ENCODE data around the gene LRWD1.
"Not testable (repeated sequence)": the region's sequence is repeated elsewhere in the genome, so short reads cannot be mapped to it uniquely, and the experiment has no call there.

The LRWD1 gene

DNA sequence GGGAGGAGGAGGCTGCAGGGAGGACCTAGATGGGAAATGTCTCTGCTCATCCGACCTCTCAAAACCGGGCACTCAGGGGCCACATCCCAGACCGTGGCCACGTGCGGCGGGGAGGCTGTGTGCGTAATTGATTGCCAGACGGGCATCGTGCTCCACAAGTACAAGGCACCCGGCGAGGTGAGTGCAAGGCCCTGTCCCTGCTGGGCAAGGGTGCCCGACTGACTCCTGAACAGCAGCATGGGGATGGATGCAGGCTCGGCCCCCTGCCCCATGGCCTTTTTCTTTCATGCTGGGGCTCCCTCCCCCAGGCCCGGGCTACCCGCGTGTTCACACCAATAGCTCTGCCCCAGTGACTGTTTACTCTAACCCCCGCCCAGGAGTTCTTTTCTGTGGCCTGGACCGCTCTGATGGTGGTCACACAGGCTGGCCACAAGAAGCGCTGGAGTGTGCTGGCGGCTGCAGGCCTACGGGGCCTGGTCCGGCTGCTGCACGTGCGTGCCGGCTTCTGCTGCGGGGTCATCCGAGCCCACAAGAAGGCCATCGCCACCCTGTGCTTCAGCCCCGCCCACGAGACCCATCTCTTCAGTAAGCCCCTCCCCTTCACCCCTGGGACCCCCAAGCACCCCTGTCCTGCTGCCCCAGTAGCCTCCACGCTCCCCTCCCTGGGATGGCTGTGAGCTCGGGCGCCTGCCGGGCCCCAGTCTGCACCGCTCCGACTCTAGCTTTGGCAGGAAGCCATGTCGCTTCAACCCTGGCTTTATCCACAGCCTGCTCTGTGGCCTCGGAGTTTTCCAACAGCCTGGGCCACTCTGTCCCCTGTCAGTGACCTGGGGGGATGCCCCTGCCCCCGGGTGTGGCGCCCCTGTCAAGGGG lies 3.9 kb downstream of the LRWD1 start:
- no peak for DNase-seq (ENCODE audit: low read depth in 2 of 2)

DNA sequence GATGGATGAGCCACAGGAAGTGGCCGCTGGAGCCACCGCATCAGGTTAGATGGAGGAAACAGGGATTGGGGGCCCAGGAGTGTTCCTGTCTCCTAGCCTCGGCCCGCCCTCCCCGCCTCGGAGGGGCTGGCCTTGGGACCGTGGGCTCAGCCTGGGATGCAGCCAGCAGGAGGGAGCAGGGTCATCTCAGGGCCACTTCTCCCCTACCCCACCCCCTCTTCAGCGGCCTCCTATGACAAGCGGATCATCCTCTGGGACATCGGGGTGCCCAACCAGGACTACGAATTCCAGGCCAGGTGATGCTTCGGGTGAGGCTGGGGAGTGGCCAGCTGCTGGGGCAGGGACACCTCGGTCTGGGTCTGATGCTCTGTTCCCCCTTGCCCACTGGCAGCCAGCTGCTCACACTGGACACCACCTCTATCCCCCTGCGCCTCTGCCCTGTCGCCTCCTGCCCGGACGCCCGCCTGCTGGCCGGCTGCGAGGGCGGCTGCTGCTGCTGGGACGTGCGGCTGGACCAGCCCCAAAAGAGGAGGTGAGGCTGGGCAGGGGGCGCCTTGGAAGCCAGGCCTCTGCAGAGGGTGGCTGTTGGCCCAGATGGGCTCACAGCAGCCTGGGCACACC lies 4.7 kb downstream of the LRWD1 start:
- no peak for DNase-seq (ENCODE audit: low read depth in 2 of 2)

DNA sequence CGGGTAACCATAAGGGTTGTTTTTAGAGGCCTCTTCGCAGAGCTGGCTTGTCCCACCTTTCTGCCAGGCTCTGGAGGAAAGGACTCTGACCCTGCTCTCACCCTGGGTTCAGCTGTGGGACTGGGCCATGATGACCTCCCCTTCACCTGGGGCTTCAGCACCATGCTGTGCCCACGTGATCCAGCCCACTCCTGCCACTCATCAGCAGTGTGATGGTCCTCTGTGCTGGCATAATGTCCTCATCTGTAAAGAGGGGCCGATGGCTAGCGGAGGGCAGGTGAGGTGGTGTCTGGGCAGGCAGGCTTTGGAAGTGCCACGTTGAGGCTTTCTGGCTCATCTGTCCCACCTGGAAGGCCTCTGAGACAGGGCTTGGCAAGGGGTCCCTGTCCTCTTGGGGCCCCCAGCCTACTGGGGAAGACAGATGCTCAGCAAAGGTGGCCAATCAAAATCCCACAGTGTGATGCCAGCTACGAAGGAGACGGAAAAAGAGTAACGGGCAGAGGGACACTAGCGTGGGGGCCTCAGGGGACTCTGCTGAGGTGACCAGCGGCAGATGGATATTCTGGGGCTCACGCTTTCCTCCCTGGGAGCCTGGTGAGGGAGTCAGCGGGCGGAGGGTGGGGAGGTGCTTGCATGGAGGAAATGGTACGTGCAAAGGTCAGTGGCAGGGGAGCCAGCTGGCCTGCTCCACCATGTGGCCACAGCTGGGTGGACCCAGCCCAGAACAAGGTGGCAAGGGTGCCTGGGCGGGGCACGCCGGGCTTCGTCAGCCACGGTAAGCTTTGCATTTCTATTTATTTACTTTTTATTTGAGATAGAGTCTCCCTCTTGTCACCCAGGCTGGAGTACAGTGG lies 5.4 kb downstream of the LRWD1 start:
- DNase-seq (ENCODE audit: low read depth in 2 of 2): no peak

DNA sequence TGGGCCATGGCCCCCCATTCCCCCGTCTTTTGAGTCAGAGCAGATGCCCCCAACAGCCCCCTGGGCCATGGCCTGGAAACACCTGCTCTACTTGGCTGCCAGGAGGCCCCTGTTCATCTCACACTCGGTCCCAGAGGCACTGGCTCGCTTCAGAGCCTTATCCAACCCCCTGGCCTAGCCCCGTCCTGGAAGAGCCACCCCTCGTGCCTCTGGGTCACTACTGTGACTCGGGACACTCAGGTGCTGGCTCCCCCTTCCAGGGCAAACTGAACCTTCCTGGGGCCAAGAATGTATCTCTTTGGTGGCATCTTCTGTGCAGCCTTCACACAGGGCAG lies 7.0 kb downstream of the LRWD1 start:
- DNase-seq (ENCODE audit: low read depth in 2 of 2): no peak

DNA sequence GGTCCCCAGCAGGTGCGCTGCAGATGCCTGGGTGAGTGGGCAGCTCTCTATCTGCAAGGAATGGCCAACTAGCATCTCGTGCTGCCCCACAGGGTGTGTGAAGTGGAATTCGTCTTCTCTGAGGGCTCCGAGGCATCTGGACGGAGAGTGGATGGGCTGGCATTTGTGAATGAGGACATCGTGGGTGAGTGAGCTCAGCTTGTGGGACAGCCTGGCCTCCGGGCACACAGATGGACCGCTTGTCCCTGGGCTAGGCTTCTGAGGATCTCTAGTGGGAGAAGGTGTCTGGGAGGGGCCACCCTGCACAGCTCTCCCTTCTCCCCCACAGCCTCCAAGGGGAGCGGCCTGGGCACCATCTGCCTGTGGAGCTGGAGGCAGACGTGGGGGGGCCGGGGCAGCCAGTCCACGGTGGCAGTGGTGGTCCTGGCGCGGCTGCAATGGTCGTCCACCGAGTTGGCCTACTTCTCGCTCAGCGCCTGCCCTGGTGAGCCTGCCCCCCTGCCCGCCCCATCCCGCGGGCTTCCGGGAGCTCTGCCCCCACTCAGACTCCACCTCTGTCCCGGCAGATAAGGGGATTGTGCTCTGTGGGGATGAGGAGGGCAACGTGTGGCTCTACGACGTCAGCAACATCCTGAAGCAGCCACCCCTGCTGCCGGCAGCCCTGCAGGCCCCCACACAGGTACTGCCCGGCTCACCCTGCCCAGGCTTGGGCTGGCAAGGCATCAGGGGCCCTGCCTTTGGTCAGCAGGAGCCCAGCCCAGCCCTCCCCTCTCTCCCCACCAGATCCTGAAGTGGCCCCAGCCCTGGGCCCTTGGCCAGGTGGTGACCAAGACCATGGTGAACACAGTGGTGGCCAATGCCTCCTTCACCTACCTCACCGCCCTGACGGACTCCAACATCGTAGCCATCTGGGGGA lies 7.6 kb downstream of the LRWD1 start:
- DNase-seq (ENCODE audit: low read depth in 2 of 2): no peak

DNA sequence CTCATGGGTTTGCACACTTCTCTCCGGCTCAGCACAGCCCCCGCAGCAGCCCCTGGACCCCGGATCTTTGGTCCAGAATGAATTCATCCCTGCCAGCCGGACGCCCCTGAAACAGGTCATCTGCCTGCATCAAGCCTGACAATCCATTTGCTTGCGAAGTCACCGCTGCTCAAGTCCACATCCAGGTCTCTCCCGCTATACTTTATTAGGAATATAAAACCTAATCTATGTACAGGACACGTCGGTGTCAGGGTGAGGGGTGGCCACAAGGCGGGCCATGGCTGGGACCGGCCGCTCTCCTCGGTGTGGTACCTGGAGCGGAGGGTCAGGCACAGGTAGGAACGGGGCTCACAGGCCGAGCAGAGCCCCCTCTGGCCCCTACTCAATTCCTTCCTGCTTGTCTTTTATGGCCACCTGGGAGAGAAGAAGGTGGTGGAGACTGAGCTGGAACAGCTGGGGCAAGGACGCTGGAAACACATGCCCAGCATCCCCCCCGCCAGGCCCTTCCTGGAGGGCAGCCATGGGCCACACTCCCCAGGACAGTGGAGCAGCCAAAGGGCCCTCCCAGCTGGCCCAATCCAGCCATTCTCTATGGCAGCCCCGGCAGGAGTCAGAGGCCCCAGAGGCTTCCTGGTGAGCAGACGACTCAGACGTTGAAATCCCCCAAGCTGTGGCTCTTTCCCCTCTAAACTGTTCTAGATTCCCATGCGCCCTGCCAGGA lies 8.6 kb downstream of the LRWD1 start:
- no peak for DNase-seq (ENCODE audit: low read depth in 2 of 2)

DNA sequence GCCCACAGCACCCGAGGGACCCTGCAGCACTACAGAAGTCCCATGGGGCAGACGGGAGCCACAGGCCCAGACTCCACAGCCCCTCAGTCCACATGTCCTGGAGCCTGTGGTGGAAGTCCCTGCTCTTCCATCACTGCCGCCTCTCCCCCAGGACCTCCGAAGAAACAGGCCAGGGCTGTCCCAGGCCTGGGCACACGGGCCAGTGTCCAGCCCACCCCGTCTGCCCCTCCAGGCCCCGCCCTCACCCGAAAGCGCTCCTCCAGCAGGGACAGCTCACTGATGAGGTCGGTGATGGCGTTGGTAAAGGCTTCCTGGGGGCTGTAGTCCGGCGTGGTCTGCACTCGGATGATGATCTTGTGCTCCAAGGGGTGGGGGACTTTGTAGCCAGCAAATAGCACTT lies 9.3 kb downstream of the LRWD1 start:
- DNase-seq (ENCODE audit: low read depth in 2 of 2): not testable (repeated sequence)

DNA sequence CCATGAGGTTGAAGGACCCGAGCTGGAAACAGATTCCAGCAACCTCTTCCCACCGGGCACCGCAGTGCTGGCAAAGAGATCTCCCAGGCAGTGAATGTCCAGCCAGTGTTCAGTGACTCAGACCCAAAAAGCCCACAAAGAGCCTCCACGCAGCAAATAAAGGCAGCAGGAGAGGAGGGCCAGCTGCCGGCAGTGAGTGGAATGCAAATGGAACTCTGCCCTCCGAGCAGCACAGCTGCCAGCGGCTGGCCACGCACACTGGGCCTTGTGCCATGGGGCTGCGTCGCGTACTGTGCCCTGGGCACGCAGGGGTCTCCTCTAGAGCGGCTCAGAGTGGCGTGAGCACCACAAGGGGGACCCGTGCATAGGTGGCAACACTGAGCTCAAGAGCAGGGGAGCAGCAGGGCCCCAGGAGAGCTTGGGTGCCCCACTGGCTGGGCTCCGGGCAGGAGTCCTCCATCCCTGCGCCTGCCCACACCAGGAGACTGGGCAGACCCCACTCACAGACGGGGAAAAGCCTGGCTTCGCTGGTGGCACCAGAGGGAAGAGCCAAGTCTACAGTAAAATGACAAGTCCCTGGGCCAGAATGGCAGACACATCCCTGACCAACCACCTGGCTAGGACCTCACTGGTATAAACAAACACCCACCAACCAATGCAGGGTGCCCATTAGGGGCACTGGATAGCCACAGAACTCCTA lies 10.1 kb downstream of the LRWD1 start:
- DNase-seq (ENCODE audit: low read depth in 2 of 2): not testable (repeated sequence)

DNA sequence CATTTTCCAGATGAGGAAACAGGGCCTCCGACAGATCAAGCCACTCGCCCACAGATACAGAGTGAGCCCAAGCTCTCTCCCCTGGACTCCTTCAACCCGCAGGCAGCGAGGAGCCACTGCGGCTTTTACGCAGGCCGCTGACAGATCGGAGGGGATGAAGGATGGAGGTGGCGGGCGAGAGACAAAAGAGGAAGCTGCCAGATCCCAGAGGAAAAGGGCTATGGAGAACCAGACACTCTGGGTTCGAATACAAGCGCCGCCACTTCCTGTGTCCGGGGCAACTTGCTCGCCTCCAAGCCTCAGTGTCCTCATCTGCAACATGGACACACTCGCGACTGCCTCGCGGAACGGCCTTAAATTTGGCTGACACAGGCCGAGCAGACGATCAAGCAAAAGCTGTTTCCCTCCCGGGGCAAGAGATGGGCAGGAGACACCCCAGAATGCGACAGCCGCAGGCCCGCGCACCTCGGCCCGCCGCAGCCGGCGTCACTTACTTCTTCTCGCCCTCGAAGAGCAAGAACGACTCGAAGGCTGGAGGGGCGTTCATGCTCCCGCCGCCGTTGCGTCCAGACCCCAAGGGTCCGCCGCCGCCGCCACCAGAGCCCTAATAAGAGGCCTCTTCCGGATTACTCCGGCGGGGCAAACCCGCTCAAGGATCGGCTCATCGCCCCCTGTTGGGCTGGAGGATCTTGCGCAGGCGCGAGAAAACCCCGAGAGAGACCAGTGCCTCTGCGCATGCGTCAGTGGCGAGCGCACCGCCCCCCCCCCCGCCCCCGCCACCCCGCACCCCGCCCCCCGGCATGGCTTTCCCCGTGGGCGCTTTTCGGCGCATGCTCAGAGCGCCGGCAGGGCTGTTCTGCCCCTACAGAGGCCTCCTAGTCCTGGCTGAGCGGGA lies 13.8 kb downstream of the LRWD1 start, which contains the start of gene POLR2J:
Gene POLR2J (minus strand): TSS at position 609 of the 895 bp plus-strand sequence. CDS start 62 bp downstream, at position 547.
- DNase-seq (ENCODE audit: low read depth in 2 of 2): peak; percentile 82 to 94

DNA sequence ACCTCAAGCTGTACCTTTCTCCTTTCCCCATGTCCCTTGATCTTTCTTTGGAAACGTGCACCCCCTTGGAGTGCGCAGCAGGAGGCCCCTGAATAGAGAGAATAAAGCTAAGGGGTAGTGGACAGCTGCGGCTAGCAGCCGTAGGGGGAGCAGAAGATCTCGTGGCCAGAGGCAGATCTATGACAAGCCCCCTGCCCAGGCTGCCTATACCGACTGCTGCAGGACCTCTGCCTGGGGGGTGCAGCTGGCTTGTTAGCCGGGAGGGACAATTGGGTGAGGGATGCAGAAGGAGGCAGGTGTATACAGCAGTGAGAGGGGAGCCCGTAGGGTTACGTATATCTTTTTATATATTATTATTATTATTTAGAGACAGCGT lies 14.4 kb downstream of the LRWD1 start:
- not testable (repeated sequence) for DNase-seq (ENCODE audit: low read depth in 2 of 2)

DNA sequence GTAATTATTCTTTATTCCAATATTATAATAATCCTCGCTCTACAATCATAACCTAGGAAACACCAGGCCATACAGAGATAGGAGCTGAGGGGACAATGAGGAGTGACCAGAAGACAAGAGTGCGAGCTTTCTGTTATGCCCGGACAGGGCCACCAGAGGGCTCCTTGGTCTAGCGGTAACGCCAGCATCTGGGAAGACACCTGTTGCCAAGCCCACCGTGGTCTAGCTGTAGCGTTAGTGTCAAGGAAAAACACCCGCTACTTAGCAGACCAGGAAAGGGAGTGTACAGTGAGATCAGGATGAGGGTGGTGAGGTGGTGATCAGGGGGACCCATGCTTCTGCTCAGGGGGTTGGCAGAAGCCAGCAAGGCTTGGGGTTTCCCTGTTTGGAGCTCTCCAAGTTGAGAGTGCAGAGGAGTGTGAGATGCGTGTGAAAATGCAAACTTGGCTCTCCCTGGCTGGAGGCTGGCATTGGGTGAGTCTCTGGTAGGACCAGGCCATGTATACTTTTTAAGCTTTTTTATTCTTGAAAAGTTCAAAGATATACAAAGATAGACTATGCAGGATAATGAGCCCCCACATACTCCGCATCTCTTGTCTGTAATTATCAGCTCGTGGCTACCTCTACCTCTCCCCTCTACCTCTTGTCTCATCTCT lies 15.3 kb downstream of the LRWD1 start:
- not testable (repeated sequence) for DNase-seq (ENCODE audit: low read depth in 2 of 2)

DNA sequence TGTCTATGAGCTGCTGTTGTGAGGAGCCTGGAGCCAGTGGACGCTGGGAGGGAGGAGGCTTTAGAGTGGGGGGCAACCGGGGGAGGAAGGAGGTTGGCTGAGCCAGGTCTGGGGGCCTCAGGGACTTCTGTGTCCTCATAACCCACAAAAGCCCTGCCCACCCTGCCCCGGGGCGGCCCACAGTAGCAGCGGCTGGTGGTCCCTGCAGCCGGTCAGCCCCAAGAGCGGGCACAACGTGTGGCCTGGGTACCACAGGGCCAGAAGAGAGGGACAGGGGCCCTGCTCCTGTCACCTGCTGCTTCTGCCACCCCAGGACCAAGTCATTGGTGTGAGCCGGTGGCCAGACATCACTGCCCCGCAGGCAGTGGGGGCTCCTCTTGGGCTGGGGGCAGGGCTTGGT lies 17.2 kb downstream of the LRWD1 start:
- not testable (repeated sequence) for DNase-seq (ENCODE audit: low read depth in 2 of 2)

DNA sequence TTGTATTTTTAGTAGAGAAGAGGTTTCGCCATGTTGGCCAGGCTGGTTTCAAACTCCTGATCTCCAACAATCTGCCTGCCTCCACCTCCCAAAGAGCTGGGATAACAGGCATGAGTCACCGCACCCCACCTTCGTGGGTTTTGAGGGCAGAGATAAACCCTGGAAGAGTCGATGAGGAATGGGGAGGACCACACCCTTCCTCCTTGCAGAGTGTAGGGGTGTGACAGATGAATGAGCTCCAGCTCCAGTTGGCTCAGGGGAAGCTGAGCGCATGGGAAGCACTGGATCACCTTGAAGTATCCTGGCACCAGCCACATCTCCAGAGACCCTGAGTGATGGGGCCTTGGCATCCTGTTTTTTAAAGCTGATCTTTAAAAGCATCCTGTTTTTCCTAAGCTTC lies 19.5 kb downstream of the LRWD1 start:
- not testable (repeated sequence) for DNase-seq (ENCODE audit: low read depth in 2 of 2)

DNA sequence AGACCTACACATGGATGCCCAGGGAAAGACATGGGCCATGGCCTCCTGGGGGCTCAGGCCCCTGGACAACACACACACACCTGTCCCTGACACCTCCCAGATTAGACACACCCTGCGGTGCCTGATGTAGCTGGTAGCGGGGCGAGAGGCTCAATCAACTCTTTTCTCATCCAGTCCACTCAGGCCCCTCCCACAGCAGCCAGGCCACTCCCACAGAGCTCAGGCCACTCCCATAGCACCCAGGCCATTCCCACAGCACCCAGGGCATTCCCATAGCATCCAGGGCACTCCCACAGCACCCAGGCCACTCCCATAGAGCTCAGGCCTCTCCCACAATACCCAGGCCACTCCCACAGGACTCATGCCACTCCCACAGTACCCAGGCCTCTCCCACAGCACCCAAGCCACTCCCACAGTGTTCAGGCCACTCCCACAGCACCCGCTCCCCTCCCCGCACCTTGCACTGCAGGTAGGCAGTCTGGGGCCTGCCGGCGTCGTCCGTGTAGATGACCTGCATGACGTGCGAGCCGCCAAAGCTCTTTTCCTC lies 25.8 kb downstream of the LRWD1 start:
- peak in 1 of 2 donors; percentile 15 for DNase-seq (ENCODE audit: low read depth in 2 of 2)

DNA sequence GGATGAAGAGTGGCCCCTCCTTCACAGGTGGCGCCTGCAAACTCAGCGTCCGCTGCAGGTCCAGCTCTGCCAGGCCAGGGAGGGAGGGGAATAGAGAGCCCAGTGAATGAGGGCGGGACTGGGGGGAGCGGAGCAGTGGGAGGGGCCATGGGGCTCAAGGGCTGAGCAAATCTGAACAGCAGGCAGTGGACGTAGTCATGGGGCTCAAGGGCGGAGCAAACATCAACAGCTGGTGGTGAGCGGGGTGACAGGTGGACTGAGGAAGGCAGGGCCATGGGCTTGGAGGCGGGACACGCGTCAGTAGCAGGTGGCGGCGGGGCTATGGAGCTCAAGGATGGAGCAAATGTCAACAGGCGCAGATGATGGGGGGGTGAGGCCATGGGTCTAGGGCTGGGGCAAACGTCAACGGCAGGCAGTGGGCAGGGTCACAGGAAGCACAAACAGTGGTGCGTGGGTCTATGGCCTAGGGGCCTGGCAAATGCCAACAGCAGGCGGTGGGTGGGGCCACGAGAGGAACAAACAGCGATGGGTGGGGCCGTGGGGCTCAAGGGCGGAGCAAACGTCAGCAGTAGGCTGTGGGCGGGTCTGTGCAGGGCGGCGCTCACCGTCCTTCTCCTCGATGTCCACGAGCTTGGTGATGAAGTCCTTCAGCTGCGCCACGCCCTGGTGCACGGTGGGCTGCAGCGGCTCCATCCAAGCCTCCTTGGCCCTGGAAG lies 28.6 kb downstream of the LRWD1 start:
- not testable (repeated sequence) for DNase-seq (ENCODE audit: low read depth in 2 of 2)

DNA sequence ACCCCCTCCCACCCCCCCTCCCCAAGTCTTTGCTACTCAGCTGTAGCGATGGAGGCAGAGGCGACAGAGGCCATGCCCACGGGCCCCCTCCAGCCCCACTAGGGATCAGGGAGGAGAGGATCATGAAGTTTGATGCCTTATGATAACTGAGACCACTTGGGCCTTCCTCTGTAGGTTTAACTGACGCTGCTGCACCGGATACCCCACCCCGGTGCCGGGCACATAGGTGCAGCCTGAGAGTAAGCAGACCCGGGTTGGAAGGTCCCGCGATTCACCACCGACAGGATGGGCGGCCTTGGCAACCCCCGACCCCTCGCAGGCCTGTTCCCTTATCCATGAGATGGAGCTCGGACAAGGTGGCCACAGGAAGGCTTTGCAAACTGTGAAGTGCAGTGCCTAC lies 29.2 kb downstream of the LRWD1 start:
- DNase-seq (ENCODE audit: low read depth in 2 of 2): not testable (repeated sequence)

DNA sequence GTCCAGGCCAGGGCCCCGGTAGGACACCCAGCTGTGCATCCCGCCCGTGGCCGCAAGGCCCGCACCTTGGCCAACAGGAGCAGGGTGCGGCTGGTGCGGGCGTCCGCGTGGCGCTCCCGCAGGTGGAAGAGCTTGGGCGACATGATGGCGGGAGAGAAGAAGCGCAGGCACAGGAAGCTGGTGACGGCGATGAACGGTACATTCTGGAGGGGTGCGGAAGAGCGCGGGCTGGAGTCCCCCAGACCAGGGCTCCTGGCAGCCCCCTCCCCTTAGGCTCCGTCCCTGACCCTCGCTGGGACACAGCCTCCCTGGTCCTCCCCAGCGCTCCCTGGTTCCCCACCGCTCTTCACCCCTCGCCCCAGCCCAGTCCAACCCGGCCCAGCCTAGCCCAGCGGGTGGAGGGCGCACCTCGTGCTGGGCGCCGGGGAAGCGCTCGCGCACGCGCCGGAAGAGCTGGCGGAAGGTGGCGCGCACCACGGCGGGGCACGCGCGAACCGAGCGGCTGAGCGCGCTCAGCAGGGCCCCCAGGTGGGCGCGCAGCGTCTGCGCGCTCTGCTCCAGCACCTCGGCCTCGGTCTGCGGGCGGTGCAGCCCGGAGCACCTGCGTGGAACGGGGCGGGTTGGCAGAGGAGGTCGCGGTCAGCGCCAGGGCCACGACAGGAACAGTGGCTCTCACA lies 29.8 kb downstream of the LRWD1 start:
- not testable (repeated sequence) for DNase-seq (ENCODE audit: low read depth in 2 of 2)
